ENCODE data around the gene GNAI2. TPM values are rescaled to one million over a fixed set of nuclear protein-coding genes. Genes with fewer than 3 reads are reported as not detected.

Gene GNAI2
- total and polyA plus RNA-seq, 2 donors (not counting 3 experiments of a cell fraction or from before 2014, with no cell fraction given): 767 to 1,875 TPM

GRCh38 chr3:50290161-50290641 lies 54.2 kb downstream of the GNAI2 start:
- no peak overlapping the region for H3K27ac ChIP-seq (ENCODE audit: insufficient read depth, low read depth, low read length)
- DNase-seq (ENCODE audit: low read depth, low spot score): no peak
- intact Hi-C loops (cut with micrococcal nuclease): no loop called here
- FAIRE-seq: no peak
- H3K79me2 ChIP-seq (ENCODE audit: control insufficient read depth, insufficient read depth, low read length): peaks cover 27% of the 10 kb centered on the region
- H3K4me1 ChIP-seq (ENCODE audit: control insufficient read depth, extremely low read depth, insufficient read depth, low read length): peaks cover 11% of the 10 kb centered on the region
- BruUV-seq (replicated peaks): no TSS peak
- TF ChIP-seq FOS (IDR thresholded peaks at IDR 0.05; ENCODE audit: borderline replicate concordance, insufficient read depth, low read length) (no peak), POLR2AphosphoS5 (IDR thresholded peaks at IDR 0.05; ENCODE audit: insufficient read depth, low read depth, low read length) (no peak), MYC (IDR thresholded peaks at IDR 0.05; ENCODE audit: low read depth, low read length) (no peak), JUN (IDR thresholded peaks at IDR 0.05; ENCODE audit: borderline replicate concordance, insufficient read depth, insufficient read length, low read depth) (no peak), POLR2A (IDR thresholded peaks at IDR 0.05; ENCODE audit: low read depth, low read length) (no peak), CTCF (IDR thresholded peaks at IDR 0.05; ENCODE audit: extremely low read depth in 1 of 2, insufficient read depth in 1 of 2, low read depth in 1 of 2, low read length in 2 of 2) (no peak), EZH2 (IDR thresholded peaks at IDR 0.05; ENCODE audit: borderline replicate concordance, low read depth, low read length, severe bottlenecking) (no peak), GATA2 (IDR thresholded peaks at IDR 0.05; ENCODE audit: insufficient read depth, insufficient read length, low read depth, low read length) (no peak)
- TF ChIP-seq, protein P1, sequence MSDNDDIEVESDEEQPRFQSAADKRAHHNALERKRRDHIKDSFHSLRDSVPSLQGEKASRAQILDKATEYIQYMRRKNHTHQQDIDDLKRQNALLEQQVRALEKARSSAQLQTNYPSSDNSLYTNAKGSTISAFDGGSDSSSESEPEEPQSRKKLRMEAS (IDR thresholded peaks at IDR 0.05; ENCODE audit: insufficient read depth, insufficient read length): no peak
- dilution Hi-C loops (cut with MboI; ENCODE audit: extremely low pct_ligation_motif_present, low sequenced_read_pairs): no loop called here
- no peak overlapping the region for H3K4me3 ChIP-seq (replicated peaks in 1 of 3; ENCODE audit: insufficient read depth in 1 of 3, low read depth in 1 of 3, low read length in 3 of 3)
- no peaks in the 10 kb centered on the region for H3K27me3 ChIP-seq (ENCODE audit: control insufficient read depth in 2 of 2, insufficient read depth in 2 of 2, low read length in 2 of 2)
- no peaks in the 10 kb centered on the region for H3K9me3 ChIP-seq (replicated peaks; ENCODE audit: control insufficient read depth, insufficient read depth, low read length)
- ChIA-PET CTCF (no interaction called here), POLR2A (no interaction called here)
- no peak overlapping the region for H3K9ac ChIP-seq (replicated peaks; ENCODE audit: extremely low read depth, insufficient read depth, low read length)
- no peaks in the 10 kb centered on the region for H3K9me1 ChIP-seq (replicated peaks; ENCODE audit: control insufficient read depth, extremely low read depth, insufficient read depth, low read length)
- no peak overlapping the region for H3K4me2 ChIP-seq (ENCODE audit: insufficient read depth, low read length)
- no peaks in the 10 kb centered on the region for H4K20me1 ChIP-seq (replicated peaks; ENCODE audit: control insufficient read depth, extremely low read depth, insufficient read depth, low read length)
- H3K36me3 ChIP-seq (ENCODE audit: control insufficient read depth in 2 of 2, extremely low read depth in 1 of 2, insufficient read depth in 2 of 2, low read length in 2 of 2): peaks cover 3 to 35% of the 10 kb centered on the region in 2 experiments
- H2AFZ ChIP-seq (ENCODE audit: low read depth, low read length): no peak overlapping the region

All from endothelial cell of umbilical vein (primary cell).